ENCODE measurements around the gene PEX14. TPM values are rescaled to one million over a fixed set of nuclear protein-coding genes. Genes with fewer than 3 reads are reported as not detected.

The PEX14 gene
- total RNA-seq, 1 donor from 2014 or later: 27.0 TPM

DNA sequence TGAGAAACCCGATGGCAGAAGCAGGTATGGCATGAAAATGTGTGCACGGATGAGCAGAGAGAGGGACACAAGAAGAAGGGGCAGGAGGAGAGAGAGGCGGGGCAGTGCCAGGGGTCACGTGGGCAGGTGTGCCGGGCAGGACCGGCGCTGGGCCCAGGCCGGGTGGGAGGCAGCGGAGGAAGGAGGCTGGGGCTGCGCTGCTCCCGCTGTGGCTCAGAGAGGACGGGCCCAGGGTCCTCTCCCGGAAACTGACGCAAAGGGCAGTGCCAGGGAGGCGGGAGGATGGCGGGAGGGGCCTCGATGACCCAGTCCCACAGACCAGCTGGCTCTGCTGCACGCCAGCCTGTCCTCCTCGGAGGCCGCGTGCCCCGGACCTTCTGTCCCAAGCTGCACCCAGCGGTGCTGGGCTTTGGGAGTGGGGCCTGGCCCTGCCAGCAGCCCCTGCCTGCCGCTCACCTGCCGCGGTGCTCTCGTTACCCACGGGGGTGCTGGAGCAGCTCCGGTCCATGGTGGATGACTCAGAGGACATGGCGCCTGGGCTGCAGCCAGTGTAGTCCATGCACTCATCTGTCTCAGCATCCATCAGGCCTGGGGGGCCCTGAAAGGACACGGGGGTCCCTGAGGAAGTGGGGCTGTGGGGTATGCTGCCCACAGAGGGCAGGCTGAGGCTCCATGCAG, 167.8 kb downstream of the PEX14 start:
- intact Hi-C loops (cut with micrococcal nuclease): no loop called here

DNA sequence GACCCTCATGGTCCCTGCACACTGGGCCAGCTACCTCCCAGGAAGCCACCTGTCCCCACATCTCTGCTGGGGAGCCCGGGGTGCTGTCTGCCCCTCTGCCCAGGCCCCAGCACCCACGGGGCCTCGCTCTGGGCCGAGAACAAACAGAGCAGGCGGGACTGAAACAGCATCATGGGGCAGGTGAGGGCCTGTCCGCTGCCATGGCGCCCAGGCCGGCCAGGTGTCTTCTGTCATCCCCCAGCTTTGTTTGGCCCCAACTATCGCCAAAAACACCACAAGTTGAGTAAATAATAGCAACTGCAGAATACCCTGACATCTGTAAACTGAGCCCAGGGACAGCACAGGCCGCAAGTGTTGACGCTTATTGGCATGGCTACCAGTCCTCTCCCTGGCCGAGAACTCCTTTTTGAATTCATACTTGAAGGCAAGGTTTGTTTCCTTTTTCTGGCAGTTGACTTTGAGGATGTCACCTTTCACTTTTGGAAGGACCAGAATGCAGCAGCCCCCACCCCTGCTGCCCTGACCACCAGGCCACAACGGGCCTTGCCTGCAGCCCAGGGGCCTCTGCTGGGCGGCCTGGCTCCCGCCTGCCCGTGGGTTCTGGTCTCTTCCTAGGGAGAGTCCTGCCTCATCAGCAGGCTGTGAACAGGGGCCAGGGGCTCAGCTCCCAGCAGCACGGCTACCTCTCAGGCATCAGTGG, 169.0 kb downstream of the PEX14 start:
- intact Hi-C loops (cut with micrococcal nuclease): no loop called here

GRCh38 chr1:10644307-10645128, 169.8 kb downstream of the PEX14 start:
- intact Hi-C loops (cut with micrococcal nuclease): no loop called here

DNA sequence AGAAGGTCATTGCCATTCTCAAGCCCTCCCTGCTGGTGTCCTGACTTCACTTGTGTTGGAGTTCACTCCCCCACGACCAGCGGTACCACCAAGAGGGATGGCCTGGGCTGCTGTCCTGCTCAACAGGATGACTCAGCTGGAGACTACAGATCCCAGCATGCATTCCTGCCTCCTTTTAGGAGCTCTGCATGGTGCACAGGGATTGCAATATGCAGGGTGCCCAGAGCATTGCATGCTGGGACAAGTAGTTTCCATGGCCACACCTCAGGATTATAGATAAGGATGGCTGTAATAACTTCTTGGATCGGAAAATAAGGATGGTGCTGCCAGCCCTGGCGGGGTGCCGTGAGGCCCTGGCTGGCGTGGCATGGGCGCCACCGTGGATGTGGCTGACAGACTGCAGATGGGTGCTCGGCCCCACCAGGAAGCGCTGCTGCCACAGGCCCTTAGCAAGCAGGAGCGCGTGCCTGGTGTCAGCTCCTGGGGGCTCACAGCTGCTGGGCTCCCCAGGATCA, 171.7 kb downstream of the PEX14 start:
- intact Hi-C loops (cut with micrococcal nuclease): no loop called here

DNA sequence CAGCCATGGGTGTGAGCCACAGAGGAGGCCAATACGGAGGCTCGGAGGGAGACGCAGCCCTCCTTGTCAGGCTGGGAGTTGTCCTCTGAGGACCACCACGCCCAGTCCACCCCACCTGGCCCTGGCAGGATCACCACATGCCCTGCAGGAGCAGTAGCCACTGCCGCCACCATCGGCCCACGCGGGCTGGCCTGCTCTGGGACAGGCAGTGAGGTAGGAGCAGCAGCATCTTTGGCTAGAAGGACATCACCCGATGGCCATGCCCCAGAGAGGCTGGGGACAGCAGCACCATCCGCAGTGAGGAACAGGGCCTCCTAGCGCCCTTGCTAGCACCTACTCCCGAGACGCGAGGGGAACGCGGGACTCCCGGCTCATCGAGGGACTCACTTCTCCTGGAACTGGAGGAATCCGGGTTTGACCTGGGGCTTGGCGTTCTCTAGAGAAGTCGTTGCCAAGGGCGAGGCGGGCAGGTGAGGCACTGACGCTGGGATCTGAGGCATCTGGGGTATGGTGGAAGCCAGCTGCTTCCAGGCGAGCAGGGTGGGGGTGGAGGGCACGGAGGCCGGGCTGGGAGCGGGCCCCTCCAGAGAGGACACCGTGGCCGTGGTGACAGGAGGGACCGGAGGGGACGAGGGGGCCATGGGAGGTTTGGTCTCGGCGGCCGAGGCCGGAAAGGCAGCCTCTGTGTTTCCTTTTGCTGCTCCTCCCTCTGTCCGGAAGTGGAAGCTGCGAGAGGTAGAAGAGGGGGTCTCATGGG, 172.8 kb downstream of the PEX14 start:
- intact Hi-C loops (cut with micrococcal nuclease): no loop called here

- intact Hi-C loops (cut with micrococcal nuclease): no loop called here
Observed at GRCh38 chr1:10648689-10649516, 174.2 kb downstream of the PEX14 start.

DNA sequence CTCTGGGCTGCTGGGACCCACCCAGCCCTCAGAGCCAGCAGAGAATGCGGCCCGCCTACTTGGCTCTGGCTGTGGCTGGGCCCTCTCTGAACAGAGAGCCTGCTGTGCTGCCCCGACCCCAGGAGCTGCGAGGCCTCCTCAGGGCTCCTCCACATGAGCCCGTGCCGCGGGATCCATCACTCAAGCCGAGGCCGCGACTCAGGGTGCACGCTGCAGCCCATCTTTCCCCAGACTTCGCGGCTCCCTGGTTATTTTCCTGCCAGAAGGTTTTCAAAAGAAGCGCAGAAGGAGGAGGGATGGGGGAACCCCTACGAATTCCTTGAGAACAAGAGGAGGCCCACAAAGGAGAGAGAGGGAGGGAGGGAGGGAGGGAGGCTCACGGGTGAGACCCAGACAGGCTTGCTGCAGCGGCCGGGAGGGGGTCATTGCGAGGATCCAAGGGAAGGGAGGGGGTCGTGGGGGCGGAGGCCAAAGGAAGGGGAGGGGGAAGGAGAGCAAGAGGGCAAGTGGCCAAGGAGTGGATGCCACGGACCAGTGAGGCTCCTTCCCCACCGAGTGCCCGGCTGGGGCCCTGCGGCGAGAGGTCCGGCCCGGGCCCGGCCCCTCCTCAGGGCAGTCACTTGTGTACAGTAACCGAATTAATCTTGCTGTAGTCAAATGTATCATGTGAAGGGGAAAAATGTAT, 174.9 kb downstream of the PEX14 start:
- intact Hi-C loops (cut with micrococcal nuclease): no loop called here

GRCh38 chr1:10650556-10651388, 176.0 kb downstream of the PEX14 start:
- intact Hi-C loops (cut with micrococcal nuclease): no loop called here

DNA sequence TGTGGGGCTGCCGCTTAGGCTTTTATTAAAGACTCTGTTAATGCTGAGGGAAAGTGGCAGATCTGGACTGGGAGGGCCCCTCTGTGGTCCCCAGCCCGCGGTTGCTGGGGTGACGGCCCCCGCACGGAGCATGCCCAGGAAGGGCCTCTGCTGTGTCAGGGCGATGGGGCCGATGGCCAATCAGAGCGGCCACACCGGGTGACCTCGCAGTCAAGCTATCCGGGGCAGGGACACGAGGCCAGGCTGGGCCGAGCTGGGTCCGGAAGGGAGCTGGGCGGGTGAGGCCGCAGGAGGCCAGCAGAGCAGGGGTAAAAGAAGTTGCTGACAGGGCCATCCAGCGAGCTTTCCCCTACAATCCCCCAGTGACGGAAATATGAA, 176.6 kb downstream of the PEX14 start:
- intact Hi-C loops (cut with micrococcal nuclease): no loop called here

DNA sequence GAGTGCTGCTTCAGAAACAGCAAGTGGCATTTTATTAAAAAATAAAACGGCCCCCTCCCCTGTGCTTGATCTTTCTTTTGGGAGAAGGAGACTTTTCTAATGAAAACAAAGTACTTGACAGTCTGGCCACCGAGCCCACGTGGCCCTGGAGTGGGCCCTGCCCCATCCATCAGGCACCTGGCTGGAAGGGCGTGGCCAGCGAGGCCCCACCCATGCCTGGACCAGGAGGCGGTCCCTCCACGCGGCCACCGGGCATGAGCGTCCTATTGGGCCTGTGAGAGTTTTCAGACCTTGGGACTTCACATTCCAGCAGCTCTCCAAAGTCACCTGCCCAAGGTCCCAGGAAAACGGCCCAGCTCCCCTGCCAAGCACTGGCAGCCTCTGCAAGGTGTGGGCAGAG, 177.0 kb downstream of the PEX14 start:
- intact Hi-C loops (cut with micrococcal nuclease): no loop called here

DNA sequence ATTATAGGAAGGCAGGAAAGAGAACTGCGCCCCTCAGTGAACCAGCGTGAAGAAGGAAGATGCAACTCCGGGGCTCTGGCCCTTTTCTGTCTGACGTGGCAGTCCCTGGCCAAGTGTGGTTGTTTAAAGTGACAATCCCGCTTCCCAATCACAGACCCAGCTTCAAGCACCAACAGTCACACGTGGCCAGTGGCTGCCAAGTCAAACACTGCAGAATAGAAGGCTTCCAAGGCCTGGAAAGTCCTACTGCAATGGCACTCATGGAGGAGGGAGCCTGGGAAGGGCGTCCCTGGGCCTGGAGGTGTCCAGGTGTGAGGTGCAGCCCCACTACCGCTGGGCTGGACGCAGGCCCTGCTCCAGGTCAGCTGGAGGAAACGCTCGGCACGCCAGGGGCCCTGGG, 177.9 kb downstream of the PEX14 start:
- intact Hi-C loops (cut with micrococcal nuclease): no loop called here

- intact Hi-C loops (cut with micrococcal nuclease): no loop called here
Observed at GRCh38 chr1:10653370-10654125, 178.8 kb downstream of the PEX14 start.

- intact Hi-C loops (cut with micrococcal nuclease): no loop called here
Observed at GRCh38 chr1:10655002-10655401, 180.3 kb downstream of the PEX14 start.

DNA sequence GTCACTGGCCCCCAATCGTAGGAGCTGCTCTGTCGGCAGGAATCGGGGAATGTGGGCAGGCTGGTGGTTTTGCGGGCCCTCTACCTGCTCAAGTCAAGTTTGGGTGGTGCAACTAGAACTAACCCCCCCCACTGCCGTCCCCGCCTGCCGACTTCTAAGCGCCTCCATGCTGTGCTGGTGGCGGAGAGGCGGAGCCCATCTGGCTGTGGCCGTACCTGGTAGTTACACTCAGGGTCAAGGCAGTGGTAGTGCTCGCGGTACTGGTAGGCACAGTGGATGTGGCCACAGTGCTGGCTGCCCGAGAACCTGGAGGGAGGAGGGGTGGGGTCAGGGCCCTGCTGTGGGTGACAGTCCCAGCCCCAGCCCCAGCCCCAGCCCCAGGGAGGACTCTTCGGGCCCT, 181.7 kb downstream of the PEX14 start:
- intact Hi-C loops (cut with micrococcal nuclease): no loop called here

GRCh38 chr1:10657088-10657847, 182.5 kb downstream of the PEX14 start:
- intact Hi-C loops (cut with micrococcal nuclease): no loop called here

DNA sequence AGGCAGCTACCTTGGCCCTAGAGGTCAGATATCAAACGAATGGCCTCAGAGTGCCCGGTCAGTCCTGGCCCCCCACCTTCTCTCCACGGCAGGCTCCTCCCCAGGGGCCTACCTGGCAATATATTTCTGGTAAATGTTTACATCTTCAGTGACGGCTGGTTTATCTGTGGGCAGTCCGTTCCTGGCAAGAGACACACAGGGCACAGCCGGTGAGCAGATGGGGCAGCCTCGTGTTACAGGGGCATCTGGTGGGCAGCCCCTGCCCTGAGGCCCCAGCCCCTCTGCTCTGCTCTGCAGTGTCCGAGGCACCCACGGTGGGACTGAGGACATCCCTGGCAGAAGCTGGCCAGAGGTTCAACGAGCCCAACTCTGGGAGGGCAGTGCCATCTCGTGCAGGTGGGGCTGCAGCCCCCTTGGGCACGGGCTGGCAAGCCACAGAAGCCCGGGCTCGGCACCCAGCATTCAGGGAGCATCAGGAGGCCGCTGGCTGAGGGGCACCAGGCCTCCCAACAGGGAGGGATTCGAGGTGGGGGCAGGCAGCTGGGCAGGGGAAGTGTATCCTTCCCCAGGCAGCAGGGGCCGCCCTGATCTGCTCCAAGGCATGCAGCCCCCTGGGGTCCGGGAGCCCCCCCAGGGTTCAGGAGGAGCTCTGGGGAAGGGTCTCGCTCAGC, 183.8 kb downstream of the PEX14 start:
- intact Hi-C loops (cut with micrococcal nuclease): no loop called here

DNA sequence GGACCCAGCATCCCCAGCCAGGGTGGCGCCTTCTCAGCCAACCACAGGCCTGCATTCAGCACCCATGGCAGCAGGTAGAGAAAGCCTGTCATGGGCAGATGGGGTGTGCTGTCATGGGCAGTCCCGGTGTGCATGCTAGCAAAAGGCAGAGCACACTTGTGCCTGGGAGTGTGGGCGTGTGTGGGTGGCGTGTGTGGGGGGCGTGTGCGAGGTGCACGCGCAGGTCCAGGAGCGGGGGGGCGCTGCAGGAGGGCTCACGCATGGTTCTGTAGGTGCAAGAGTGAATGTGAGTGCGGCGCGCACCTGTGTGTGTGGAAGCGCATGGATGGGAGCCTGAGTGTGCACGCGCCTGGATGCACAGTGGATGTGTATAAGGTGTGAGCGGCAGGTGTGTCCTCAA, 184.5 kb downstream of the PEX14 start:
- intact Hi-C loops (cut with micrococcal nuclease): no loop called here

All from T-helper 1 cell treated with Interleukin-12 subunit alpha and Interleukin-12 subunit beta and Interleukin-4 antibody, amounts not matched to agents 30 ng/mL and 1 ng/mL, for 36 hours (primary cell).